Mesendoderm (in vitro differentiated cells): ENCODE measurements around the gene MINDY3.

ENCODE experiments used
- DNase-seq: peaks from one replicate; pipeline ENCODE4 v3.0.0; 2013
- H2AK5ac ChIP-seq: 2 replicates; pipeline ENCODE4 v1.6.1; 2013; ENCODE audit warnings: low read length, inconsistent platforms
- H2BK120ac ChIP-seq: 2 replicates; pipeline ENCODE4 v1.6.1; 2013; ENCODE audit warnings: low read depth, mild to moderate bottlenecking, low read length, moderate library complexity, mixed read lengths
- H2BK15ac ChIP-seq: replicated peaks from 2 replicates; pipeline ENCODE4 v1.6.1; 2013; ENCODE audit warnings: low read depth, mild to moderate bottlenecking, moderate library complexity
- H2BK5ac ChIP-seq: 2 replicates; pipeline ENCODE4 v1.6.1; 2013; ENCODE audit warnings: low read length, inconsistent platforms
- H3K18ac ChIP-seq: 2 replicates; pipeline ENCODE4 v1.6.1; 2013; ENCODE audit warnings: mild to moderate bottlenecking, low read length, mixed read lengths
- H3K23ac ChIP-seq: one replicate; pipeline ENCODE4 v1.6.1; 2013; ENCODE audit warnings: low read length
- H3K27ac ChIP-seq: 2 replicates; pipeline ENCODE4 v1.5.1; 2013; ENCODE audit warnings: low read depth, mild to moderate bottlenecking, inconsistent platforms, low read length, moderate library complexity
- H3K27me3 ChIP-seq: 2 replicates; pipeline ENCODE4 v1.6.1; 2013; ENCODE audit warnings: low read length, control low read depth, mild to moderate bottlenecking, inconsistent platforms; ENCODE audit not compliant: insufficient read depth, poor library complexity
- H3K36me3 ChIP-seq: 2 replicates; pipeline ENCODE4 v1.6.1; 2013; ENCODE audit warnings: low read length, inconsistent platforms; ENCODE audit not compliant: control insufficient read depth, insufficient read depth
- H3K4ac ChIP-seq: one replicate; pipeline ENCODE4 v1.6.1; 2013; ENCODE audit warnings: low read depth, mild to moderate bottlenecking, low read length, moderate library complexity
- H3K4me1 ChIP-seq: 2 replicates; pipeline ENCODE4 v1.6.1; 2013; ENCODE audit warnings: low read depth, low read length, inconsistent platforms; ENCODE audit not compliant: control insufficient read depth
- H3K4me2 ChIP-seq: 2 replicates; pipeline ENCODE4 v1.6.1; 2013; ENCODE audit warnings: low read length
- H3K4me3 ChIP-seq: 2 replicates; pipeline ENCODE4 v1.5.1; 2013; ENCODE audit warnings: mild to moderate bottlenecking, low read length
- H3K56ac ChIP-seq: one replicate; pipeline ENCODE4 v1.6.1; 2013; ENCODE audit warnings: low read length
- H3K79me1 ChIP-seq: 2 replicates; pipeline ENCODE4 v1.6.1; 2013; ENCODE audit warnings: low read length, inconsistent platforms
- H3K79me2 ChIP-seq: 2 replicates; pipeline ENCODE4 v1.6.1; 2013; ENCODE audit warnings: mild to moderate bottlenecking, low read length; ENCODE audit not compliant: control insufficient read depth, insufficient read depth
- H3K9ac ChIP-seq: 2 replicates; pipeline ENCODE4 v1.6.1; 2013; ENCODE audit warnings: low read length, inconsistent platforms
- H4K5ac ChIP-seq: one replicate; pipeline ENCODE4 v1.6.1; 2013; ENCODE audit warnings: low read length
- H4K8ac ChIP-seq: one replicate; pipeline ENCODE4 v1.6.1; 2013; ENCODE audit warnings: low read depth, mild to moderate bottlenecking, control low read depth, low read length, moderate library complexity
- WGBS: extraction: QIAGEN DNeasy Blood & Tissue Kit; methylation state at CpG from one replicate; pipeline ENCODE4 v1.1.7; 2013; ENCODE audit warnings: low lambda C conversion rate, missing lambda C conversion rate; ENCODE audit not compliant: insufficient coverage; ENCODE audit errors: extremely low coverage; 5-methylcytosine and 5-hydroxymethylcytosine counted together

Gene MINDY3

DNA sequence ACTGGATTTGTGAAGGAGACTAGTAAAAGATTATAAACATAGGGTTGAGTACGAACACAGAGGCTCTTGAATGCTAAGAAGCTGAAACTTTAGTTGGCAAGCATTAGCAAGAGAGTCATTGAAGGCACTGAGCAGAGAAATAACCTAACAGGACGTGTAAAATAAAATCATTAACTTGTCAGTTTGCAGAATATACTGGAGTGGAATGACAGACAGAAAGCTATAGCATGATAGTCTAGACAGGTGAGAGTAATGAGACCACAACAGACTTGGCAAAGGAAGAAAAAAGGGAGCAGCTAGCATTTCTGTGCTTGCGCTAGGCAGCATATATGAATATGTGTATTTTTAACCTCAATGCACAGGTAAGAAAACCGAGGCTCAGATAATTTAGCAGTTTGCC, 30.8 kb downstream of the MINDY3 start:
- H4K5ac ChIP-seq: no peak overlapping the region
- H3K27ac ChIP-seq: no peak overlapping the region
- no peak overlapping the region for H2BK5ac ChIP-seq
- no peak overlapping the region for H3K4me3 ChIP-seq
- no peak overlapping the region for H3K18ac ChIP-seq
- H3K36me3 ChIP-seq: no peaks in the 10 kb centered on the region
- no peaks in the 10 kb centered on the region for H3K79me1 ChIP-seq
- no peaks in the 10 kb centered on the region for H3K79me2 ChIP-seq
- H3K4me1 ChIP-seq: no peaks in the 10 kb centered on the region
- H2BK15ac ChIP-seq: no peak overlapping the region
- H3K4me2 ChIP-seq: no peak overlapping the region
- no peak overlapping the region for H3K4ac ChIP-seq
- H2BK120ac ChIP-seq: no peak overlapping the region
- no CpG with 5 or more reads among the region's 4 CpGs for WGBS
- H3K56ac ChIP-seq: no peak overlapping the region
- H2AK5ac ChIP-seq: no peak overlapping the region
- DNase-seq: no peak
- H4K8ac ChIP-seq: no peak overlapping the region
- no peaks in the 10 kb centered on the region for H3K27me3 ChIP-seq
- no peak overlapping the region for H3K9ac ChIP-seq
- H3K23ac ChIP-seq: no peak overlapping the region

DNA sequence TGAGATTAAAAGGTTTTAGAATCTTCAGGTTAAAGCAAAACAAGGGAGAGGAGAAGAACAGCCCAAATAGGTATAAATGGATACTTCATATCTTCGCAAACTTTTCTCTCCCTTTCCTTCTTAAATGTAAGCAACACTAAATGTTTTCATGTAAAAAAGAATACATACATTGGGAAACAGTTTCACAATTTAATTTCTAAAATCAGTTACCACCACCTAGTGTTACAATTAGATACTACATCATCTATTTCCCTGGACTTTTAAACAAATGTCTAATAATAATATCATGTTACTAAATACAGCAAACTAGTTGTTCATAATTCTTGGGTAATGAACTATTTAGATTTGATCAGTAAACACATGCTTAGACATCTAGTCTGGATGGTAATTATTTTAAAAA, 35.8 kb downstream of the MINDY3 start:
- no peaks in the 10 kb centered on the region for H3K4me1 ChIP-seq
- no peaks in the 10 kb centered on the region for H3K36me3 ChIP-seq
- no peaks in the 10 kb centered on the region for H3K79me1 ChIP-seq
- no peak overlapping the region for H3K4ac ChIP-seq
- H4K5ac ChIP-seq: no peak overlapping the region
- no peak overlapping the region for H2BK5ac ChIP-seq
- H3K4me2 ChIP-seq: no peak overlapping the region
- H4K8ac ChIP-seq: no peak overlapping the region
- H3K23ac ChIP-seq: no peak overlapping the region
- no CpG with 5 or more reads among the region's 1 CpG for whole genome bisulfite sequencing
- H2BK15ac ChIP-seq: no peak overlapping the region
- H3K18ac ChIP-seq: no peak overlapping the region
- no peaks in the 10 kb centered on the region for H3K79me2 ChIP-seq
- DNase-seq: no peak
- H3K27me3 ChIP-seq: no peaks in the 10 kb centered on the region
- H2BK120ac ChIP-seq: no peak overlapping the region
- H3K9ac ChIP-seq: no peak overlapping the region
- H2AK5ac ChIP-seq: no peak overlapping the region
- no peak overlapping the region for H3K56ac ChIP-seq
- no peak overlapping the region for H3K4me3 ChIP-seq
- H3K27ac ChIP-seq: no peak overlapping the region

DNA sequence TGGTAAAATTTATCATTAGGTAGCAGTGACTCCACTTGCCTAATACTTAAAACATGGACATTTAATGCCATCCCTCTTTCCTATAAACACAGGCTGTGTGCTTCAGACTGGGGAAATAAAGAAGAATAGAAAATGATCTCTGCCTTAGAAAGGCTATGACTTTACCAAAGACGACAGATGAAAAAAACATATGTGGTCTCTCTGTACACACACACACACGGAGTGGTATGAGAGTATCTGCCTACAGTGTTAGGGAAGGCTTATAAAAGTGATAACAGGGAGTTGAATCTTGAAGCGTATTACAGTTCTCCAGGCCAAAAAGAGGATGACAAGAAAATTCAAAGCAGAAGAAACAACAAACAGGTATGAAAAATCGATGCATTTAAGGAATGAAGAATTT, 38.2 kb downstream of the MINDY3 start:
- DNase-seq: no peak
- no peak overlapping the region for H4K5ac ChIP-seq
- no peak overlapping the region for H2BK120ac ChIP-seq
- no peak overlapping the region for H3K56ac ChIP-seq
- H2AK5ac ChIP-seq: no peak overlapping the region
- H4K8ac ChIP-seq: no peak overlapping the region
- H3K4me2 ChIP-seq: no peak overlapping the region
- no peaks in the 10 kb centered on the region for H3K36me3 ChIP-seq
- no peak overlapping the region for H3K18ac ChIP-seq
- H3K4ac ChIP-seq: no peak overlapping the region
- H2BK5ac ChIP-seq: no peak overlapping the region
- H3K79me1 ChIP-seq: no peaks in the 10 kb centered on the region
- no peak overlapping the region for H3K23ac ChIP-seq
- no peaks in the 10 kb centered on the region for H3K4me1 ChIP-seq
- H3K27ac ChIP-seq: no peak overlapping the region
- H3K79me2 ChIP-seq: no peaks in the 10 kb centered on the region
- H3K27me3 ChIP-seq: no peaks in the 10 kb centered on the region
- H2BK15ac ChIP-seq: no peak overlapping the region
- no CpG with 5 or more reads among the region's 4 CpGs for WGBS
- H3K9ac ChIP-seq: no peak overlapping the region
- H3K4me3 ChIP-seq: no peak overlapping the region

DNA sequence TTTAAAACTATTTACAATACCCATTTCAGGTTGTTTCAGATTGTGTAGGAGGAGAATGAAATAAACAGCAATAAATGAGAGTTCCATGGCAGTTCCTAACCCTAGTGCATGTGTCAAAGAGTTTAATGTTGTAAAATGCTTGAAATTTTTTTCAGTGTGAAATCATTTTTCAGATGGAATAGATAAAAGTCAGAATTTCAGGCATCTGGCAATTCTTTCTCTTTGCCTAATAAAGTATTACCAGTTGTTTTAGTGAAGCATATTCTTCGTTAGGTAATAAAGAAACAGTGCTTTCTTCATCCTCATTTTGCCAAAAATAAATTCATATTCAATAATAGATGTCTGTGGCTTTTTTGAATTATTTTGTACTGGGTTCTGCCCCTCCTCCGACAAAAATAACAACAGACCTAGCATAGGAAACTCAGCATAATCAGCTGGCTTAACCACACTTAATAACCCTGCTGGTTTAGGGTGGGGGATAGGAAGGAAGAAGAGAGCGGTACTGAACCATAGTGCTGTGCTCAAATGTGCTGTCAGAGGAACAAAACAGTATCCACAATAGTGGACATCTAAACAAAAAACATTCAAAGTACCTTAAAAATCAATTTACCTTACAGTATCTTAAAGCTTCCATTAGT, 39.1 kb downstream of the MINDY3 start:
- H3K27ac ChIP-seq: no peak overlapping the region
- no peak overlapping the region for H3K4ac ChIP-seq
- WGBS: no CpG with 5 or more reads among the region's 3 CpGs
- H2BK120ac ChIP-seq: no peak overlapping the region
- H3K18ac ChIP-seq: no peak overlapping the region
- H4K8ac ChIP-seq: no peak overlapping the region
- H3K23ac ChIP-seq: no peak overlapping the region
- no peak overlapping the region for H3K9ac ChIP-seq
- DNase-seq: no peak
- no peak overlapping the region for H3K4me2 ChIP-seq
- no peaks in the 10 kb centered on the region for H3K27me3 ChIP-seq
- H2AK5ac ChIP-seq: no peak overlapping the region
- no peak overlapping the region for H3K4me3 ChIP-seq
- no peaks in the 10 kb centered on the region for H3K36me3 ChIP-seq
- no peaks in the 10 kb centered on the region for H3K79me2 ChIP-seq
- H4K5ac ChIP-seq: no peak overlapping the region
- H2BK5ac ChIP-seq: no peak overlapping the region
- no peaks in the 10 kb centered on the region for H3K4me1 ChIP-seq
- no peaks in the 10 kb centered on the region for H3K79me1 ChIP-seq
- H3K56ac ChIP-seq: no peak overlapping the region
- H2BK15ac ChIP-seq: no peak overlapping the region

DNA sequence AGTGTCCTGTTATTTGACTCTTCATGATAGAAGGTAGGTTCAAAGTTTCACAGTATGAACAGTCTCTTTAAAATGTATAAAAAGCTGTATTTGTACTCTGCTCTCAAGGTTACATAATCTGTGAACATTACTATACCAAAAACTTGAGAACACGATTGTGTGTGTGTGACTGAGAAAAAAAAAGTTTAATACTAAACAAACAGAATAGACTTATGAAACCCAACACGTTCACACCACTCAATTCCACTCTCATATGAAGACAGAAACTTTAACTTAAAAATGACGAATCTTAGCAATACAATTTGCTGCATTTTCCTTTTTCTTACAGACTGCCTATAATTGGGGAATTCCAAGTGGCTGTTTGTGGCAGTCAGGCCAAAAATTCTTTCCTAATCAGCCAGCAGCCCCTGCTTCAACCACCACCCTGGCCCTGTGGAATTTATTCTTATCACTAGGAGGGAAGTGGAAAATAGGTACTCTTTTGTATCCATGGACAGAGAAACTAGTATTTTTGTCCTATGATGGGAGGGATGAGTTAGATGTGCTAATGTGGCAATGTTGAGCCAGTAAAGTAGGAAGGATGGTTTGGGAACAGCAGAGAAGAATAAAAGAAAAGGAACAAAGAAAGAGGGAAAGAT, 42.8 kb downstream of the MINDY3 start:
- Histone ChIP-seq H3K79me1 (no peaks in the 10 kb centered on the region), H2BK15ac (no peak overlapping the region), H3K4me1 (no peaks in the 10 kb centered on the region), H3K79me2 (no peaks in the 10 kb centered on the region), H3K56ac (no peak overlapping the region), H3K18ac (no peak overlapping the region), H3K27ac (no peak overlapping the region), H4K8ac (no peak overlapping the region), H2AK5ac (no peak overlapping the region), H2BK5ac (no peak overlapping the region), H3K4me2 (no peak overlapping the region), H3K27me3 (no peaks in the 10 kb centered on the region), H3K36me3 (no peaks in the 10 kb centered on the region), H2BK120ac (no peak overlapping the region), H4K5ac (no peak overlapping the region), H3K9ac (no peak overlapping the region), H3K23ac (no peak overlapping the region), H3K4ac (no peak overlapping the region), H3K4me3 (no peak overlapping the region)
- WGBS: 100% methylated on average over 1 of the region's 3 CpGs
- peak; percentile 68 for DNase-seq
